Right lobe of liver (tissue), 6 donors: ENCODE data around the gene TSNAX. TPM values are rescaled to one million over a fixed set of nuclear protein-coding genes. Genes with fewer than 3 reads are reported as not detected.
"Not testable (repeated sequence)": the region's sequence is repeated elsewhere in the genome, so short reads cannot be mapped to it uniquely, and the experiment has no call there.

ENCODE experiments used
- ATAC-seq, 4 donors: fragments of 200-7000 bp; cut with Tn5 transposase; one replicate each; pipeline ENCODE4 v1.9.1; 2020; ENCODE audit warnings: mild to moderate bottlenecking in 4 of 4, moderate library complexity in 4 of 4
- DNase-seq, 3 donors: peaks; one replicate each; pipeline ENCODE4 v3.0.0-alpha.2; 2020
- H3K27ac ChIP-seq, 3 donors: fragments of 200-600 bp; one replicate each; pipeline ENCODE4 v1.8.0; 2022
- H3K27me3 ChIP-seq, 2 donors: fragments of 200-600 bp; one replicate each; pipeline ENCODE4 v1.8.0; 2022
- H3K36me3 ChIP-seq, 4 donors: fragments of 200-600 bp; sonication (generic) in 1 of 4; one replicate each; pipeline versions ENCODE4 v1.5.1 to v1.8.0; 2017 to 2022; ENCODE audit warnings: control low read depth in 1 of 4
- H3K4me1 ChIP-seq, 4 donors: fragments of 200-600 bp; sonication (generic) in 1 of 4; one replicate each; pipeline versions ENCODE4 v1.5.1 to v1.8.0; 2017 to 2022; ENCODE audit warnings: control low read depth in 1 of 4
- H3K4me3 ChIP-seq, 3 donors: fragments of 200-600 bp; one replicate each; pipeline ENCODE4 v1.8.0; 2022
- H3K9me3 ChIP-seq, 4 donors: fragments of 200-600 bp; sonication (generic) in 1 of 4; one replicate each; pipeline versions ENCODE4 v1.5.1 to v1.8.0; 2017 to 2022; ENCODE audit warnings: control low read depth in 1 of 4
- CTCF ChIP-seq, 4 donors: fragments of 200-600 bp in 3 of 4; fragments of 450-650 bp in 1 of 4; IDR thresholded peaks; one replicate each; pipeline versions ENCODE4 v1.5.1 to v1.8.0; 2016 to 2022; ENCODE audit warnings: antibody characterized with exemption in 4 of 4, mild to moderate bottlenecking in 2 of 4
- POLR2A ChIP-seq: fragments of 450-650 bp; IDR thresholded peaks from one replicate; pipeline ENCODE4 v1.6.1; 2017; ENCODE audit warnings: antibody characterized with exemption, mild to moderate bottlenecking
- WGBS: methylation state at CpG from one replicate; pipeline ENCODE4 v1.1.6; 2018; ENCODE audit warnings: low coverage, low lambda C conversion rate; ENCODE audit not compliant: insufficient coverage; ENCODE audit errors: missing lambda C conversion rate; 5-methylcytosine and 5-hydroxymethylcytosine counted together
- intact Hi-C, 2 donors: fragments of 100-400 bp; cut with DNase I; formaldehyde crosslinking; loops; one replicate each; pipeline versions ENCODE4 v1.11.2 to v1.14.1; 2022
- total RNA-seq, 6 experiments: library from RNA; depleted of rRNA in 2 of 6; stranded (reverse); fragments of >200 nt in 2 of 6; fragmentation: NEBNext Ultra II Directional in 3 of 6; extraction: Animal tissue kit (Norgen Biotek cat#: 25700) in 3 of 6; gene quantifications; one replicate each; pipeline versions ENCODE4 v1.1.0 to v1.2.4, GENCODE V29; 2016 to 2023
- donor health status: DM: no; HTN: yes; CAD: no.
- donor health status: DM: no; HTN: no; CAD: no.
- donor health status: DM: no; HTN: no; CAD: no.
- donor health status: DM: no; HTN: yes; CAD: no.
- donor health status: DM: no; HTN: yes; CAD: no.

The TSNAX gene
- total RNA-seq, 6 experiments from 2014 or later, result 11.5 to 18.6 (median 13.6) TPM

GRCh38 chr1:231591466-231591865 is 63.0 kb downstream of the TSNAX start:
- H3K4me3 ChIP-seq, result no peak overlapping the region
- intact Hi-C loops, result loop anchor here in 1 of 2 donors (10.0 kb wide), 1 partner anchor 237 kb away; no protein-coding TSS in a partner anchor
- H3K27ac ChIP-seq, result no peak overlapping the region
- H3K27me3 ChIP-seq, result no peaks in the 10 kb centered on the region
- H3K4me1 ChIP-seq, result no peaks in the 10 kb centered on the region
- WGBS, result 63% methylated on average over 8 of the region's 11 CpGs
- no peaks in the 10 kb centered on the region for H3K36me3 ChIP-seq
- TF ChIP-seq POLR2A (no peak), CTCF (IDR thresholded peaks at IDR 0.05) (no peak)
- no peaks in the 10 kb centered on the region for H3K9me3 ChIP-seq
- DNase-seq (no peak), ATAC-seq (no peak)

GRCh38 chr1:231592809-231593208 is 64.3 kb downstream of the TSNAX start:
- Histone ChIP-seq H3K9me3 (no peaks in the 10 kb centered on the region), H3K4me3 (no peak overlapping the region)

GRCh38 chr1:231593264-231593663 is 64.8 kb downstream of the TSNAX start:
- not testable (repeated sequence) for H3K4me3 ChIP-seq, H3K36me3 ChIP-seq, DNase-seq, H3K27ac ChIP-seq, ATAC-seq, H3K4me1 ChIP-seq, H3K27me3 ChIP-seq, H3K9me3 ChIP-seq
- WGBS, result 87% methylated on average over 1 of the region's 1 CpG
- intact Hi-C loops, result loop anchor here in 1 of 2 donors (10.0 kb wide), 1 partner anchor 238 kb away; no protein-coding TSS in a partner anchor

More at GRCh38 chr1:231592809-231593208, 64.3 kb downstream of the TSNAX start:
- H3K27ac ChIP-seq, result no peak overlapping the region
- WGBS, result 38% methylated on average over 1 of the region's 1 CpG
- H3K36me3 ChIP-seq, result no peaks in the 10 kb centered on the region
- DNase-seq, result no peak
- no peak for ATAC-seq
- no peaks in the 10 kb centered on the region for H3K4me1 ChIP-seq
- TF ChIP-seq POLR2A, result no peak
- TF ChIP-seq CTCF (IDR thresholded peaks at IDR 0.05), result no peak
- intact Hi-C loops, result loop anchor here in 1 of 2 donors (10.0 kb wide), 1 partner anchor 238 kb away; no protein-coding TSS in a partner anchor
- no peaks in the 10 kb centered on the region for H3K27me3 ChIP-seq

- Histone ChIP-seq H3K27ac (no peak overlapping the region), H3K4me3 (no peak overlapping the region), H3K9me3 (no peaks in the 10 kb centered on the region), H3K27me3 (no peaks in the 10 kb centered on the region), H3K36me3 (no peaks in the 10 kb centered on the region), H3K4me1 (no peaks in the 10 kb centered on the region)
- intact Hi-C loops, result loop anchor here in 1 of 2 donors (10.0 kb wide), 1 partner anchor 239 kb away; no protein-coding TSS in a partner anchor
- WGBS, result 73% methylated on average over 2 of the region's 2 CpGs
- DNase-seq, result no peak
- no peak for ATAC-seq
- TF ChIP-seq POLR2A (no peak), CTCF (IDR thresholded peaks at IDR 0.05) (no peak)
Observed at GRCh38 chr1:231594123-231594522, 65.7 kb downstream of the TSNAX start.

GRCh38 chr1:231594749-231595148 is 66.3 kb downstream of the TSNAX start:
- ATAC-seq (no peak), DNase-seq (no peak)
- Histone ChIP-seq H3K27ac (no peak overlapping the region), H3K36me3 (no peaks in the 10 kb centered on the region), H3K9me3 (no peaks in the 10 kb centered on the region), H3K27me3 (no peaks in the 10 kb centered on the region), H3K4me1 (no peaks in the 10 kb centered on the region), H3K4me3 (no peak overlapping the region)
- 82% methylated on average over 4 of the region's 4 CpGs for WGBS
- TF ChIP-seq CTCF (IDR thresholded peaks at IDR 0.05) (no peak), POLR2A (no peak)
- intact Hi-C loops, result loop anchor here in 1 of 2 donors (10.0 kb wide), 1 partner anchor 240 kb away; no protein-coding TSS in a partner anchor
